ENCODE measurements around the gene EMP1. TPM values are rescaled to one million over a fixed set of nuclear protein-coding genes. Genes with fewer than 3 reads are reported as not detected.

EMP1 gene
- polyA plus RNA-seq, 3 donors, result 2.7 to 6.3 (median 3.1) TPM

- intact Hi-C loops (cut with micrococcal nuclease), result no loop called here
- H3K27me3 ChIP-seq (ENCODE audit: control insufficient read depth in 2 of 2, insufficient read depth in 2 of 2, low read length in 2 of 2), result no peaks in the 10 kb centered on the region
- no peak overlapping the region for H3K27ac Mint-ChIP-seq
- H3K9ac ChIP-seq (ENCODE audit: insufficient read depth, low read length, poor library complexity, severe bottlenecking), result no peak overlapping the region
- H3K4me3 ChIP-seq (replicated peaks in 1 of 3; ENCODE audit: low read depth in 2 of 3, low read length in 3 of 3), result no peak overlapping the region
- no peak for TF ChIP-seq CTCF (IDR thresholded peaks at IDR 0.05)
- H3K9me3 ChIP-seq (replicated peaks in 1 of 2; ENCODE audit: control insufficient read depth in 1 of 2, insufficient read depth in 1 of 2, low read length in 2 of 2), result no peaks in the 10 kb centered on the region
- H3K79me2 ChIP-seq (ENCODE audit: insufficient read depth, low read length), result no peaks in the 10 kb centered on the region
- peaks cover 8% of the 10 kb centered on the region for H3K4me1 Mint-ChIP-seq
- H3K27ac ChIP-seq (ENCODE audit: low read depth in 1 of 2, low read length in 2 of 2), result no peak overlapping the region
- no peak for DNase-seq
- no peaks in the 10 kb centered on the region for H4K20me1 ChIP-seq (ENCODE audit: insufficient read depth, low read length)
- H3K4me2 ChIP-seq (replicated peaks; ENCODE audit: extremely low read depth, low read length, poor library complexity, severe bottlenecking), result no peak overlapping the region
- no peaks in the 10 kb centered on the region for H3K36me3 ChIP-seq (replicated peaks in 1 of 2; ENCODE audit: control insufficient read depth in 1 of 2, insufficient read depth in 2 of 2, low read length in 2 of 2)
- peaks cover 0 to 3% (median 0%) of the 10 kb centered on the region in 7 donors for H3K9me3 Mint-ChIP-seq
- H3K4me3 Mint-ChIP-seq, result no peak overlapping the region
- H3K27me3 Mint-ChIP-seq (ENCODE audit: low read depth in 3 of 3), result peaks cover 2 to 10% (median 6%) of the 10 kb centered on the region in 3 donors
- H3K4me1 ChIP-seq (ENCODE audit: control insufficient read depth in 1 of 2, insufficient read depth in 2 of 2, low read length in 2 of 2), result peaks cover 5% of the 10 kb centered on the region in 2 donors
- no peak overlapping the region for H2AFZ ChIP-seq (ENCODE audit: insufficient read depth, low read depth, low read length, poor library complexity, severe bottlenecking)
- H3K36me3 Mint-ChIP-seq, result no peaks in the 10 kb centered on the region
These were observed 55.5 kb downstream of the EMP1 start for GRCh38 chr12:13252024-13252423.

GRCh38 chr12:13252616-13253015 lies 56.1 kb downstream of the EMP1 start:
- H3K4me1 Mint-ChIP-seq, result peaks cover 8% of the 10 kb centered on the region
- no peaks in the 10 kb centered on the region for H4K20me1 ChIP-seq (ENCODE audit: insufficient read depth, low read length)
- DNase-seq, result no peak
- H3K4me3 Mint-ChIP-seq, result no peak overlapping the region
- 100% methylated on average over 2 of the region's 3 CpGs for WGBS (ENCODE audit: insufficient coverage)
- H3K4me2 ChIP-seq (replicated peaks; ENCODE audit: extremely low read depth, low read length, poor library complexity, severe bottlenecking), result no peak overlapping the region
- peaks cover 5% of the 10 kb centered on the region in 2 donors for H3K4me1 ChIP-seq (ENCODE audit: control insufficient read depth in 1 of 2, insufficient read depth in 2 of 2, low read length in 2 of 2)
- no peak overlapping the region for H3K27ac ChIP-seq (ENCODE audit: low read depth in 1 of 2, low read length in 2 of 2)
- intact Hi-C loops (cut with micrococcal nuclease), result no loop called here
- no peaks in the 10 kb centered on the region for H3K27me3 ChIP-seq (ENCODE audit: control insufficient read depth in 2 of 2, insufficient read depth in 2 of 2, low read length in 2 of 2)
- TF ChIP-seq CTCF (IDR thresholded peaks at IDR 0.05), result no peak
- H3K4me3 ChIP-seq (replicated peaks in 1 of 3; ENCODE audit: low read depth in 2 of 3, low read length in 3 of 3), result no peak overlapping the region
- peaks cover 0 to 3% (median 0%) of the 10 kb centered on the region in 7 donors for H3K9me3 Mint-ChIP-seq
- H3K36me3 Mint-ChIP-seq, result no peaks in the 10 kb centered on the region
- no peaks in the 10 kb centered on the region for H3K36me3 ChIP-seq (replicated peaks in 1 of 2; ENCODE audit: control insufficient read depth in 1 of 2, insufficient read depth in 2 of 2, low read length in 2 of 2)
- H3K9ac ChIP-seq (ENCODE audit: insufficient read depth, low read length, poor library complexity, severe bottlenecking), result no peak overlapping the region
- no peaks in the 10 kb centered on the region for H3K9me3 ChIP-seq (replicated peaks in 1 of 2; ENCODE audit: control insufficient read depth in 1 of 2, insufficient read depth in 1 of 2, low read length in 2 of 2)
- no peak overlapping the region for H3K27ac Mint-ChIP-seq
- H3K79me2 ChIP-seq (ENCODE audit: insufficient read depth, low read length), result no peaks in the 10 kb centered on the region
- no peak overlapping the region for H2AFZ ChIP-seq (ENCODE audit: insufficient read depth, low read depth, low read length, poor library complexity, severe bottlenecking)
- H3K27me3 Mint-ChIP-seq (ENCODE audit: low read depth in 3 of 3), result peaks cover 2 to 10% (median 6%) of the 10 kb centered on the region in 3 donors

Data from CD14-positive monocyte (primary cell).